Vagina (tissue), 1 donor: ENCODE results near the gene POTEJ. TPM values are rescaled to one million over a fixed set of nuclear protein-coding genes. Genes with fewer than 3 reads are reported as not detected.

ENCODE experiments used
- small RNA-seq: library from RNA; depleted of rRNA; stranded (forward); fragments of <200 nt; gene quantifications from one replicate; pipeline ENCODE3, GENCODE V24; 2016
- total RNA-seq: library from RNA; depleted of rRNA; stranded (reverse); fragments of >200 nt; gene quantifications from one replicate; pipeline ENCODE4 v1.2.3, GENCODE V29; 2016

The POTEJ gene
- total RNA-seq, 1 donor from 2014 or later = not detected

Small RNA genes lying within 50 kb of the gene (small RNA-seq; reads per million reads assigned to genes)
- gene RF00017 = not detected
- gene RNU6-848P = not detected

Other genes with a start within 250 kb of the POTEJ start
- gene POTEI, start 102.1 kb upstream of the POTEJ start, total RNA-seq = not detected
- not detected for gene CFC1B, start 90.2 kb upstream of the POTEJ start, total RNA-seq
- not detected for gene CFC1, start 11.9 kb upstream of the POTEJ start, total RNA-seq
- gene GPR148, start 117.6 kb downstream of the POTEJ start, total RNA-seq = not detected
- gene AMER3, start 144.1 kb downstream of the POTEJ start, total RNA-seq = not detected
- 116 TPM for gene ARHGEF4, start 225.5 kb downstream of the POTEJ start, total RNA-seq